Stimulated activated CD8-positive, alpha-beta memory T cell treated with anti-CD3 and anti-CD28 coated beads, Interleukin-12 subunit alpha, Interleukin-12 subunit beta, amount 100 ng/mL, for 24 hours (primary cell): ENCODE measurements around the gene LIMK1.
"Not testable (repeated sequence)": the region's sequence is repeated elsewhere in the genome, so short reads cannot be mapped to it uniquely, and the experiment has no call there.

Source experiments
- DNase-seq: peaks from one replicate; pipeline ENCODE4 v3.0.0-alpha.2; 2020; ENCODE audit errors: extremely low read depth

Gene LIMK1

DNA sequence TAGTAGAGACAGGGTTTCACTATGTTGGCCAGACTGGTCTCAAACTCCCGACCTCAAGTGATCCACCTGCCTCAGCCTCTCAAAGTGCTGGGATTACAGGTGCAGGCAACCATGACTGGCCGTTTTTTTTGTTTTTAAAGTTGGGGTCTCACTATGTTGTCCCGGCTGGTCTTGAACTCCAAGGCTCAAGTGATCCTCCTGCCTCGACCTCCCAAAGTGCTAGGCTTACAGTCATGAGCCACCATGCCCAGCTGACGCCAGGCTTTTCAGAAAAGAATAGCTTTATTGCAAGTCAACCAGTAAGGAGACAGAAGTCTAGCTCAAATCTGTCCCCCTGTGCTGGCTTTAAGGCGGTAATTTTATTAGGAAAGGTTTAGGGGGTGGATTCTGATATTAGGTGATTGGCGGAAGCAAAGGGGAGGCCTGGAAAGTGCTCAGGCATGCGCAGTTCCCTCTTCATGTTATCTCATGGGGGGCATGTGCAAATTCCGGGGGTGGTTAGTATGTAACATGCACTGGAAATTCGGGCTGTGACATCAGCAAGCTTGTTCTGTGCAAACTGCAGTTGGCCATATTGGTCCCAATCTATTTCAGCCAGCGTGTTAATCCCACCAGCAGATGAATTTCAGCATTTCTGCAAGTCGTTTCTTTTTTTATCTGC, 42.7 kb downstream of the LIMK1 start:
- no peak for DNase-seq

DNA sequence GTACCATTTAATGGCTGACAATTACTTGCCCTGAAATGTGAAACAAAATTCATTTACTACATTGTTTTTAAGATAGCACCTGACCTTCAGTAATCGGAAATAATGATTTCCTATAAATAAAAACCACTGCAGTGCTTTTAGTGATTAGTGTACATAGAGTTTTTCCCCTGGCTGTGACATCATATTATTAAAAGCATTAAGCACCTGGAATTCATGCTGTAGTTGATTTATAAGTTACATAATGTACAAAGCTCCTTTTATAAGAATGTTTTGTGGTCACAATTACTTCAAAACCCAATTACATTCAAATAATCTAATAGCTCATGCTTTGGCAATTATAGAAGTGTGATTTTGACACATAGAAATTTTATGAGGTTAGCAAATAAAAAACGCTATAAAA, 46.3 kb downstream of the LIMK1 start:
- no peak for DNase-seq

DNA sequence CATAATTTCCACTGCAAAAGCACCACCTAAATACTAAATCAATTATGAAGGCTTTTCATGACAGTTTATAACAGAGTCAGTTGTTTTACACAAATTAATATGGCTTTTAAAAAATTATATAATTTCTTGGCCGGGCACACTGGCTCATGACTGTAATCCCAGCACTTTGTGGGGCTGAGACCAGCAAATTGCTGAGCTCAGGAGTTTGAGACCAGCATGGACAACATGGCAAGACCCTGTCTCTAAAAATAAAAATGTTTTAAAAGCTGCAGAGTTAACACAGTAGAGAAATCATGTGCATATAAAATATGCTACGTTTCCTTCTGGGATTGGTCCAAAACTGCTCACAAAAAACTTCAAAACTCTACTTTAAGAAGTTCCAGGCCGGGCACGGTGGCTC, 46.9 kb downstream of the LIMK1 start:
- no peak for DNase-seq

DNA sequence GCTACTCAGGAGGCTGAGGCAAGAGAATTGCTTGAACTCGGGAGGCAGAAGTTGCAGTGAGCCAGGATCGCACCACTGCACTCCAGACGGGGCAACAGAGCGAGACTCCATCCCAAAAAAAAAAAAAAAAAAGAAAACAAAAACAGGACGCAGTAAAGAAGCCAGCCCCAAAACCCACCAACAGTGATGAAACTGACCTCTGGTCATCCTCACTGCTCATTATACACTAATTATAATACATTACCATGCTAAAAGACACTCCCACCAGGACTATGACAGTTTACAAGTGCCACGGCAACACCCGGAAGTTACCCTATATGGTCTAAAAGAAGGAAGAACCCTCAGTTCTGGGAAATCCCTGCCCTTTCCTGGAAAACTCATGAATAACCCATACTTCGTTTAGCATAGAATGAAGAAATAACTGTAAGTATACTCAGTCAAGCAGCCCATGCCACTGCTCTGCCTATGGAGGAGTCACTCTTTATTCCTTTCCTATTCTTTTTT, 50.6 kb downstream of the LIMK1 start:
- DNase-seq = no peak

DNA sequence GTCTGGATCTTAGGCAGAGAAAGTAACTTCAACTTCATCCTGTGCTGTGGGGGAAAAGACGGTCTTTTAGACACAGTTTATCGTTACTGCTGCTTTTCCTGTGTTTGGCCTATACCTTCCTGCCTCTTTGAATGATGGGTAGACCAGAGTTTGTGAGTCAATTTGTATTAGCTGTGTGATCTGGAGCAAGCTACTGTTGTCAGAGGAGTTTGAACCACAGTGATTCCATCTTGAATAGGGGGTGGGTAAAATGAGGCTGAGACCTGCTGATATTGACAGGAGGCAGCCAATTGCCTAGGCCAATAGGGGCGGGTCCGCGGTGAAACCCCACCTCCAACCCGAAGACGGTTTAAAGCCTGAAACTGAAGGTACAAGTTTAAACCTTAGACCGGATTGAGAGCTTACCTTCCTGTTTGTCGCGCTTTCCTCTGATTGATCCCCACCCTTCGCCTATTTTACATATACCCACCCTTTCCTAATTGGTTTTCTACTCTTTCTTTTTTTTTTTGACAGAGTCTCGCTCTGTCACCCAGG, 54.8 kb downstream of the LIMK1 start:
- DNase-seq = no peak

DNA sequence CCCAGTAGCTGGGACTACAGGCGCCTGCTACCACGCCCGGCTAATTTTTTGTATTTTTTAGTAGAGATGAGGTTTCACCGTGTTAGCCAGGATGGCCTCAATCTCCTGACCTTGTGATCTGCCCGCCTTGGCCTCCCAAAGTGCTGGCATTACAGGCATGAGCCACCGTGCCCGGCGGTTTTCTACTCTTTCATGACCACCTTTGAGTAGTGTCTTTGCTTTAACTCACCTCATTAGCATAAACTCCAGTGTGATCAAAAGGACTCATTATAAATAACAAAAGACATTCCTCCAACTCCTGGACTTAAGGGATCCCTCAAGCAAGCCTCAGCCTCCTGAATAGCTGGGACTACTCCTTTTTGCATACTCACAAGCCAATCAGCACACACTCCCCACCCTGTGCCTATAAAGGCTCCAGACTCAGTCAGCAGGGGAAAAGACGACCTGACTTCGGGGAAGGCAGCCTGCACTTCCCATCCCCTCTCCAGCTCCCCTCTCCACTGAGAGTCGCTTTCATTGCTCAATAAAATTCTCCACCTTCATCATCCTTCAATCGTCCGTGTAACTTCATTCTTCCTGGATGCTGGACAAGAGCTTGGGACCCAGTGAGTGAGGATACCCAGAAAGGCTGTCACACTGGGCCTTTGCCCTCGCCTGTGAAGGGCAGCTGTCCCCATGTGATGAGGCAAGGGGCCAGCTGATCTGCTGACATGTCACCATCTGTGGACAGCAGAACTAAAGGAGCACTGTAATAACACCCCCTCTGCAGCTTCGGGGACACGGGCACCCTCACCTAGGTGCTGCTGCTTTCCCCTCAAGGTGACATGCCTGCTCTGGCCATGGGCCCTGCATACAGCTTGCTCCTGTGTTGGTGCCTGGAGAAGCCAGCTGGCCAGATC, 55.6 kb downstream of the LIMK1 start:
- DNase-seq = no peak

DNA sequence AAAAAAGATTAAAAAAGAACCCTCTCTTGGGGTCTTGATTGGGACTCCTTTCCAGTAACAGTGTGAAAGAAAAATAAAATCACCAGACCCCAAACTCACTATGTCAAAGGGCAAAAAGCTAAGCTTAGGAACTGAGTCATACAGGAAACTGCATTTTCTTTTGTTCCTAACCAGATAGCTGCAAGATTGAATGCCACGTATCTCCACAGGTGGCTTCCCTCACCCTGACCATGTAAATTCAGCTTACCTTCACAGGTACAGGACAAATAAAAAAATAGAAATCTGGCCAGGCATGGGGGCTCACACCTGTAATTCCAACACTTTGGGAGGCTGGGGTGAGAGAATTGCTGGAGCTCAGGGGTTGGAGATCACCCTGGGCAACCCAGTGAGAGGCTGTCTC, 58.1 kb downstream of the LIMK1 start:
- DNase-seq = no peak

DNA sequence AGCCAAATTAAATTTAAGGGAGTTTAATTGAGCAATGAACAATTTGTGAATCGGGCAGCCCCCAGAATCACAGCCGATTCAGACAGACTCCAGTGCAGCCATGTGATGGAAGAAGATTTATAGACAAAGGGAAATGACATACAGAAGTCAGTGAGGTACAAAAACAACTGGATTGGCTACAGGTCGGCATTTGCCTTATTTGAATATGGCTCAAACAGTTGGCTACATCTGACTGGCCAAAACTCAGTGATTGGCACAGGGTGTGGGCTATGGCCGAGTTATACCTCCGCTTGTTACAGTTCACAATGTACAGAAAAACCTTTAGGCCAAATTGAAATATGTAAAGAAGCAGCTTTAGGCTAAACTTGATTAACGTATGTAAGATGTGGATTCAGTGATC, 59.8 kb downstream of the LIMK1 start:
- no peak for DNase-seq

DNA sequence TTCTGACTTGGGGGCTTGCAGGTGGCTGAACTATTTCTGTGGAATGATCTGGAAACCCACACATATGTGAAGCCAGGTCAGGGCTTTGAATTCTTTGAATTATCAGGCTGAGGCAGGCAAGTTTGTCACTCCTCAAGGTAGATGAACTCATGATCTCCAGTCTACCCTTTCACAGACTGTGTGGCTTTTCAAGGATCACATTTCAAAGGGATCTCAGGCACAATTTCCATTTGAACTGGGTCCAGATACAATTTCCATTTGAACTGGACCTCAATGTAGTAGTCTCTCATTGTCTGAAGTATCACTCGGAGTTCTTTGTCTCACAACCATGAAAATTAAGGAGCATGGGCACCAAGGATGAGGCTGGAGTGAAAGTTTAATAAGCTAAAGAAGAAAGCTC, 64.9 kb downstream of the LIMK1 start:
- no peak for DNase-seq

DNA sequence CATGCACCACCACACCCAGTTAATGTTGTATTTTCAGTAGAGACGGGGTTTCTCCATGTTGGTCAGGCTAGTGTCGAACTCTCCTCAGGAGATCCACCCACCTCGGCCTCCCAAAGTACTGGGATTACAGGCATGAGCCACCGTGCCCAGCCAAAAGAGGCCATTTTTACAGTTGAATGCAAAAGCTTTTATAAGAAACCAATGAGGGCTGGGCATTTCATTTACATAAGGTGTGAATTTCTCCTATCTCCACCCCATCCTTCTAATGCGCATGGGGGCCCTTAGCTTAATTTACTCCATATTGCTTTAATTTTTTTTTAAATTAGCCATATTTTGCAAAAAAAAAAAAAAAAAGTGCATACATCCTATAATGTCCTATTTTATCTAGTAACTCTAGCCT, 65.5 kb downstream of the LIMK1 start:
- DNase-seq = no peak

DNA sequence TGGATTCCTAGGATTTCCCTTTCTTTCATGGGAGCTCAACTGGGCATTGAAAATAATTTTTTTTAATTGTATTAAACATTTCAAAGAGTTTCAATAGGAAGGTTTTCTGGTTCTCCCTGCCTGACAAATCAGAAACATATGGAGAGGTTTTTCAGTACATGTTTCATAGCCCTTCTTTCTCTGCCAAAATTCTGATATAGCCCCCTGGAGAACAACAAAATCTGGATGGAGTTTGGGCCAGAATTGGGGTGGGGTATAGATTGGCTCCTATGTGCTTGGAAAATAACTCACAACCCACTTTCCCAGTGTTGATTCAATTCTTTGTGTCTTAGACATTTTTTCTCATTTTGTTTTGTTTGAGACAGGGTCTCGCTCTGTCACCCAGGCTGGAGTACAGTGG, 66.0 kb downstream of the LIMK1 start:
- no peak for DNase-seq

DNA sequence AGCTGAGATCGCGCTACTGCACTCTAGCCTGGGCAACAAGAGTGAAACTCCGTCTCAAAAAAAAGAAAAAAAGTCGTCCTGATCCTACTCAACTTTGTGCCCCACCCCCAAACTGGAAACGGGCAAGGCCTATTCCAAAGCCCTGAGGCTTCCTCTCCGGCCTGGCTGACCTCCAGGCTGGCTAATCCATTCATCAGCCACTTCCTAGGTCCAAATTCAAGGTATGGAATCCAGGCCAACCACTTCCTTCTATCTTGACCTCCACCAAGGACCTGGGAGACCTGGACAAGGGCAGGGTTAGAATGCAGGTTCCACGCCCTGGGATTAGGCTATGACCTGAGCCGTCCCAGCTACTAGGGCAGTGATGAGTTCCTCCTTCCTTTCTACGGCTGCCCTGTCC, 70.1 kb downstream of the LIMK1 start:
- no peak for DNase-seq

DNA sequence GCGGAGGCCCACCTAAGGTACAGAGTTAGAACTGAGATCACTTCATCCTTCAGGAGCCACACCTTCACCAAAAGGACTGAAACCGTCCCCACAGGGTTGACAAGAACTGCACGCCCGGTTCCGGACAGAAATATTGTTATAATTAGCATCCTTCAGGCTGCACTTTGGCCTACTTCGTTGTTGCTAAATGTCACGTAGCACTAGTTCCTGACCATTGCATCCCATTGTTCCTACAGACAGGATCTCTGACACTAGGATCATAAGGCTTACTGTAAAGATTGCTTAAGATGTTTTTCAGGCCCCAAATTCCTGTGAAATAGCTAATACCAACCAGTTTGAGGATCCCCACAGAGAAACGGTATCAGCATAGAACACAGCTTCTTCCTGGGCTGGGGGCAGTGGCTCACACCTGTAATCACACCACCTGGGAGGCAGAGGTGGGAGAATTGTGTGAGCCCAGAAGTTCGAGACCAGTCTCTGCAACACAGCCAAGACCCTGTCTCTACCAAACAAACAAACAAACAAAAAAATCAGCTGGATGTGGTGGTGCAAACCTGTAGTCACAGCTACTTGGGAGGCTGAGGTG, 72.3 kb downstream of the LIMK1 start:
- DNase-seq = no peak

DNA sequence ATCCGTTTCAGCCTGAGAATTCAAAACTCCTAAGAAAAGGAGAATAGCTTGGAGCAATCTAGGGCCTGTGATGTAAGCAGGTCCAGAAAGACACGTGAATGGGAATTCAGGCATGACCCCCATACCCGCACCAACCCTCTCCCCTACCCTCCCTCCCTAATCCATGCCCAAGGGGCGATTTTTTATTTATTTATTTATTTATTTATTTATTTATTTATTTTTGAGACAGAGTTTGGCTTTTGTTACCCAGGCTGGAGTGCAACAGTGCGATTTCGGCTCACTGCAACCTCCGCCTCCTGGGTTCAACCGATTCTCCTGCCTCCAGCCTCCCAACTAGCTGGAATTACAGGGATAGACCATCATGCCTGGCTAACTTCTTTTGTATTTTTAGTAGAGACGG, 74.0 kb downstream of the LIMK1 start:
- DNase-seq = no peak

DNA sequence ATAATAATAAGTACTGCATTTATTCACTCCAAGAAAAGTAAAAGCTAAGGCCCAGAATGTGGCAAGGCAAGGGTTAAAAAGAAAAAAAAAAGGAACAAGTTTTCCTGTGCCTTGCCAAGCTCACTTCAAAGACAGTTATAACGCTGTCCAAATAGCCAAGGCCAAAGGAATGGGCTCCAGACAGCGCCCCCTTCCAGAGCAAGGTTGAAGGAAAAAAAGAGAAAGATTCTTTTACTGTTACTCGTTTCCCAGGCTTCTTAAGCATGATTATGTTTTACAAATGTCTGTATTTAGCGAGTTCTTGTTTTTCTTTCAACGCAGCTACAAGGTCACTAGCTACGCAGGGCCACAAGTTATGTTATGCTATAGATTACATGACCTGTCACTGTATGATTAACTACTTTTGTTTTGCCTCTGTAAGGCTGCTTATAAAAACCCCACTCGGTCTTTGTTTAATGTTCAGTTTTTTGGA, 81.4 kb downstream of the LIMK1 start:
- DNase-seq = no peak

DNA sequence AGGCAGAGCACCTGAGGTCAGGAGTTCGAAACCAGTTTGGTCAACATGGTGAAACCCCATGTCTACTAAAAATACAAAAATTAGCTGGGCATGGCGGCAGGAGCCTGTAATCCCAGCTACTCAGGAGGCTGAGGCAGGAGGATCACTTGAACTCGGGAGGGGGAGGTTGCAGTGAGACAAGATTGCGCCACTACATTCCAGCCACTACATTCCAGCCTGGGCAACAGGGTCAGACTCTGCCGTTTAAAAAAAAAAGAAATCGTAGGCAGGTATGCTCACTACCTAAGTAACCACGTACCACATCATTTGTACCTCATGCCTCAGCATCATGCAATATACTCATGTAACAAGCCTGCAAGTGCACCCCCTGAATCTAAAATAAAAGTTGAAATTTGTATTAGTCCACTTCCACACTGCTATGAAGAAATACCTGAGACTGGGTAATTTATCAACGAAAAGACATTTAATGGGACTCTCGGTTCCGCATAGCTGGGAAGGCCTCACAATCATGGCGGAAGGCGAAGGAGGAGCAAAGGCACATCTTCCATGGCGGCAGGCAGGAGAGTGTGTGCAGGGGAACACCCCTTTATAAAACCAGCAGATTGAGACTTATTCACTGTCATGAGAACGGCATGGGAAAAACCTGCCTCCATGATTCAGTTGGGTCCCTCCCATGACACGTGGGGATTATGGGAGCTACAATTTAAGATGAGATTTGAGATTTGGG, 82.4 kb downstream of the LIMK1 start:
- no peak for DNase-seq

DNA sequence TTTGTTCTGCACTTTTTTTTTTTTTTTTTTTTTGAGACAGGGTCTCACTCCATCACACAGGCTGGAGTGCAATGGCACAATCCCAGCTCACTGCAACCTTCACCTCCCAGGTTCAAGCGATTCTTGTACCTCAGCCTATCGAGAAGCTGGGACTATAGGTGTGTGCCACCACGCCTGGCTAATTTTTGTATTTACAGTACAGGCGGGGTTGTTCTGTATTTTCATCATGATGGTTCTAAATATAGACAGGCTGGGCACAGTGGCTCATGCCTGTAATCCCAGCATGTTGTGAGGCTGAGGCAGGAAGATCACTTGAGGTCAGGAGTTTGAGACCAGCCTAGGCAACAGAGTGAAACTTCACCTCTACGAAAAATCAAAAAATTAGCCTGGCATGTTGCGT, 83.7 kb downstream of the LIMK1 start:
- DNase-seq = not testable (repeated sequence)
